Renal cortical epithelial cell (primary cell): ENCODE measurements around the gene WNT6. TPM values are rescaled to one million over a fixed set of nuclear protein-coding genes. Genes with fewer than 3 reads are reported as not detected.
A peak's percentile ranks its signal among the peaks of the same experiment; 100 is the strongest.

Experiments
- DNase-seq: peaks from one replicate; pipeline ENCODE4 v3.0.0-alpha.2; 2011; ENCODE audit warnings: low read depth
- total RNA-seq: library from RNA; depleted of rRNA; stranded (reverse); fragments of >200 nt; gene quantifications from 2 replicates; pipeline ENCODE4 v1.2.3, GENCODE V29; 2014

The WNT6 gene
- total RNA-seq, 1 donor from 2014 or later, result 3.5 TPM

- DNase-seq, result no peak
Measured at GRCh38 chr2:218877891-218878290, 18.3 kb downstream of the WNT6 start.

- no peak for DNase-seq
Measured at GRCh38 chr2:218878486-218878885, 18.9 kb downstream of the WNT6 start.

- DNase-seq, result no peak
Measured at GRCh38 chr2:218878926-218879761, 19.5 kb downstream of the WNT6 start.

- no peak for DNase-seq
Measured at GRCh38 chr2:218879776-218880101, 20.1 kb downstream of the WNT6 start.

- no peak for DNase-seq
Measured at GRCh38 chr2:218880102-218880858, 20.7 kb downstream of the WNT6 start, which contains the start of gene WNT10A. WNT10A (plus strand) TSS chr2:218880852; CDS start chr2:218880996, 144 bp downstream.

GRCh38 chr2:218880859-218881594 is 21.4 kb downstream of the WNT6 start:
- DNase-seq, result no peak

- DNase-seq, result no peak
Measured at GRCh38 chr2:218881744-218882460, 22.3 kb downstream of the WNT6 start.

- DNase-seq, result no peak
Measured at GRCh38 chr2:218882461-218882816, 22.8 kb downstream of the WNT6 start.

GRCh38 chr2:218882866-218883366 is 23.3 kb downstream of the WNT6 start:
- DNase-seq, result no peak

- DNase-seq, result no peak
Measured at GRCh38 chr2:218883491-218884490, 24.2 kb downstream of the WNT6 start.

GRCh38 chr2:218884519-218884918 is 24.9 kb downstream of the WNT6 start:
- DNase-seq, result no peak

GRCh38 chr2:218885981-218886947 is 26.7 kb downstream of the WNT6 start:
- DNase-seq, result no peak

GRCh38 chr2:218887079-218887478 is 27.5 kb downstream of the WNT6 start:
- DNase-seq, result no peak

- DNase-seq, result no peak
Measured at GRCh38 chr2:218888341-218888740, 28.7 kb downstream of the WNT6 start.

- DNase-seq, result no peak
Measured at GRCh38 chr2:218889937-218890336, 30.3 kb downstream of the WNT6 start.

- DNase-seq, result no peak
Measured at GRCh38 chr2:218890369-218890768, 30.8 kb downstream of the WNT6 start.

GRCh38 chr2:218891275-218892135 is 31.9 kb downstream of the WNT6 start:
- DNase-seq, result no peak

- DNase-seq, result peak; percentile 44
Measured at GRCh38 chr2:218892693-218893348, 33.2 kb downstream of the WNT6 start.
